LNCaP clone FGC (cell line): ENCODE results near the gene VCY.
"Not testable (repeated sequence)": the region's sequence is repeated elsewhere in the genome, so short reads cannot be mapped to it uniquely, and the experiment has no call there.

ENCODE experiments used
- DNase-seq: peaks from one replicate; pipeline ENCODE4 v3.0.0-alpha.2; 2011; ENCODE audit warnings: low read depth
- H3K4me3 ChIP-seq: 2 replicates; pipeline ENCODE4 v1.5.1; 2011; ENCODE audit warnings: mild to moderate bottlenecking, low read depth, low read length, control low read depth

Gene VCY

GRCh38 chrY:13986373-13986772 is at the start of gene VCY:
Gene VCY, minus strand, starts transcription at chrY:13986473. Its CDS starts 33 bp downstream, at chrY:13986440.
- DNase-seq, H3K4me3 ChIP-seq: not testable (repeated sequence)

GRCh38 chrY:14030395-14030794 is 44.1 kb upstream of the VCY start:
- H3K4me3 ChIP-seq, DNase-seq: not testable (repeated sequence)

GRCh38 chrY:14011916-14012315 is 25.6 kb upstream of the VCY start:
- not testable (repeated sequence) for DNase-seq, H3K4me3 ChIP-seq

GRCh38 chrY:13942406-13942805 is 43.9 kb downstream of the VCY start:
- not testable (repeated sequence) for DNase-seq, H3K4me3 ChIP-seq
